ENCODE data around the gene OR10A5. TPM values are rescaled to one million over a fixed set of nuclear protein-coding genes. Genes with fewer than 3 reads are reported as not detected.

Gene OR10A5
- total RNA-seq, 1 experiment from 2014 or later: not detected

GRCh38 chr11:6812390-6813005 is 33.0 kb upstream of the OR10A5 start:
- Histone ChIP-seq H3K4me2 (ENCODE audit: insufficient read depth, insufficient read length, low read length) (no peak overlapping the region), H3T11ph (ENCODE audit: low read length) (no peak overlapping the region), H2BK12ac (ENCODE audit: insufficient read length, low read depth, low read length) (no peak overlapping the region), H3K14ac (ENCODE audit: insufficient read depth, low read length) (no peak overlapping the region), H3K18ac (ENCODE audit: insufficient read length, low read depth, low read length) (no peak overlapping the region), H4K8ac (replicated peaks; ENCODE audit: insufficient read length, low read depth, low read length) (no peak overlapping the region), H3K9me3 (ENCODE audit: control insufficient read depth, low read depth, low read length) (no peaks in the 10 kb centered on the region), H4K5ac (ENCODE audit: insufficient read length, low read depth, low read length) (no peak overlapping the region), H4K20me1 (ENCODE audit: control insufficient read depth, insufficient read depth, insufficient read length) (no peaks in the 10 kb centered on the region), H2AK5ac (ENCODE audit: insufficient read length, low read length) (no peak overlapping the region), H3K56ac (ENCODE audit: insufficient read length, low read depth, low read length) (no peak overlapping the region), H2BK20ac (ENCODE audit: low read depth, low read length, poor library complexity, severe bottlenecking) (no peak overlapping the region), H2BK5ac (ENCODE audit: insufficient read length, low read length) (no peak overlapping the region), H2BK120ac (ENCODE audit: low read depth, low read length, poor library complexity, severe bottlenecking) (no peak overlapping the region), H3K79me2 (ENCODE audit: insufficient read depth, low read length) (no peaks in the 10 kb centered on the region), H4K91ac (ENCODE audit: insufficient read length, low read depth, low read length) (no peak overlapping the region), H3K27ac (ENCODE audit: insufficient read length, low read depth, low read length) (no peak overlapping the region), H3K4ac (ENCODE audit: low read depth, low read length) (no peak overlapping the region), H2BK15ac (ENCODE audit: low read depth, low read length) (no peak overlapping the region), H3K9ac (ENCODE audit: extremely low read depth, insufficient read length, low read length) (no peak overlapping the region), H3K23ac (ENCODE audit: insufficient read length, low read depth, low read length) (no peak overlapping the region), H3K23me2 (ENCODE audit: insufficient read length, low read depth, low read length, poor library complexity, severe bottlenecking) (no peaks in the 10 kb centered on the region), H3K79me1 (ENCODE audit: insufficient read depth, low read depth, low read length, poor library complexity, severe bottlenecking) (no peaks in the 10 kb centered on the region), H2AFZ (ENCODE audit: low read length) (no peak overlapping the region), H3K27me3 (ENCODE audit: insufficient read depth, low read length) (no peaks in the 10 kb centered on the region), H3K4me1 (ENCODE audit: insufficient read depth, low read length) (no peaks in the 10 kb centered on the region)
- peak; percentile 91 for TF ChIP-seq CTCF (conservative IDR thresholded peaks at IDR 0.05)
- H3K9me3 Mint-ChIP-seq: no peaks in the 10 kb centered on the region; a peak in 1 of 5 replicates
- H3K4me3 Mint-ChIP-seq: no peak overlapping the region
- peaks cover 6 to 12% of the 10 kb centered on the region in 2 experiments for H3K4me1 Mint-ChIP-seq
- no peak overlapping the region for H3K27ac Mint-ChIP-seq
- H3K27me3 Mint-ChIP-seq (ENCODE audit: low read depth): no peaks in the 10 kb centered on the region; the same call in 1 of the 2 replicates
- peak; percentile 52 for DNase-seq
- no CpG with 5 or more reads among the region's 6 CpGs for WGBS (ENCODE audit: extremely low coverage, insufficient read length, low lambda C conversion rate)
- H3K36me3 Mint-ChIP-seq (ENCODE audit: insufficient read depth in 1 of 3, low read depth in 3 of 3): no peaks in the 10 kb centered on the region; a peak in 1 of 7 replicates

Data from H9 (cell line).